Measurements from ENCODE around the gene RPL32. TPM values are rescaled to one million over a fixed set of nuclear protein-coding genes. Genes with fewer than 3 reads are reported as not detected.

Gene RPL32
- total and polyA plus RNA-seq, 2 of the 4 experiments (the other 2 are of a cell fraction) = 566 to 1,856 TPM

- intact Hi-C loops (cut with micrococcal nuclease) = no loop called here
- Histone ChIP-seq H3K9me3 (ENCODE audit: control insufficient read depth, insufficient read depth, low read length) (no peaks in the 10 kb centered on the region), H3K4me3 (ENCODE audit: insufficient read depth, low read depth, low read length) (peak overlapping the region; percentile 79), H3K36me3 (ENCODE audit: control insufficient read depth, insufficient read depth, low read length) (no peaks in the 10 kb centered on the region), H2BK120ac (ENCODE audit: low read depth, low read length) (no peak overlapping the region), H4K8ac (ENCODE audit: low read depth in 2 of 2, low read length in 2 of 2) (peak overlapping the region in 1 of 2 experiments; percentile 29; a peak in 2 of 4 replicates), H3K4me1 (ENCODE audit: control insufficient read depth, insufficient read depth, low read length) (peaks cover 5% of the 10 kb centered on the region), H3K14ac (replicated peaks; ENCODE audit: low read depth, low read length) (no peak overlapping the region), H3K4me2 (ENCODE audit: low read depth, low read length) (peak overlapping the region; percentile 32; the same call in 1 of the 2 replicates), H3K4ac (ENCODE audit: low read depth, low read length) (no peak overlapping the region; the same call in 1 of the 2 replicates), H2BK20ac (ENCODE audit: low read depth, low read length) (no peak overlapping the region), H2BK15ac (ENCODE audit: low read depth, low read length) (no peak overlapping the region), H3K9ac (ENCODE audit: low read depth, low read length) (no peak overlapping the region), H4K5ac (ENCODE audit: low read depth, low read length) (no peak overlapping the region; the same call in 1 of the 2 replicates), H3K9me1 (ENCODE audit: insufficient read depth, low read length) (peaks cover 11% of the 10 kb centered on the region), H3K27ac (ENCODE audit: insufficient read depth, low read length) (no peak overlapping the region), H4K20me1 (ENCODE audit: insufficient read depth, low read length) (no peaks in the 10 kb centered on the region), H3K27me3 (ENCODE audit: control insufficient read depth, insufficient read depth, low read length) (no peaks in the 10 kb centered on the region), H3K23ac (ENCODE audit: low read depth, low read length) (no peak overlapping the region; the same call in 1 of the 2 replicates), H3K56ac (ENCODE audit: extremely low read depth, insufficient read depth, low read length) (no peak overlapping the region), H2AK5ac (ENCODE audit: low read depth, low read length) (no peak overlapping the region; the same call in 1 of the 2 replicates), H2AFZ (replicated peaks; ENCODE audit: low read length, poor library complexity) (peak overlapping the region; percentile 99), H2BK5ac (ENCODE audit: low read depth, low read length, poor library complexity, severe bottlenecking) (no peak overlapping the region), H2AK9ac (replicated peaks; ENCODE audit: low read depth, low read length, poor library complexity) (peak overlapping the region; percentile 66), H4K91ac (ENCODE audit: insufficient read depth, low read depth, low read length) (no peak overlapping the region), H3K18ac (ENCODE audit: low read depth, low read length) (no peak overlapping the region), H3K79me1 (ENCODE audit: low read depth in 1 of 2, low read length in 2 of 2) (peaks cover 0 to 8% of the 10 kb centered on the region in 2 experiments; a peak in 2 of 4 replicates)
- 80% methylated on average over 1 of the region's 17 CpGs; no CpG with 5 or more reads in 1 of the 2 experiments for WGBS, 2 experiments (ENCODE audit: extremely low coverage in 2 of 2, insufficient read length in 1 of 2)
- POLR2A ChIA-PET (ENCODE audit: unreplicated experiment) = interaction anchor here (0.8 kb wide), 1 partner anchor 94 kb away, joined by 3 read pairs; no protein-coding TSS in a partner anchor
- DNase-seq (no peak), ATAC-seq (ENCODE audit: low read depth) (no peak)
- CTCF ChIA-PET = interaction anchor here (1.7 kb wide), 1 partner anchor 13 kb away, joined by 7 read pairs; no protein-coding TSS in a partner anchor
- BruUV-seq (replicated peaks) = no TSS peak
- in situ Hi-C loops (cut with MboI; ENCODE audit: low sequenced_read_pairs) = no loop called here
- dilution Hi-C loops (cut with HindIII; ENCODE audit: low sequenced_read_pairs, unreplicated experiment) = no loop called here
- TF ChIP-seq CHD1 (IDR thresholded peaks at IDR 0.05; ENCODE audit: low read depth, low read length) (no peak), SMC3 (IDR thresholded peaks at IDR 0.05; ENCODE audit: low read depth, low read length) (no peak), MAZ (IDR thresholded peaks at IDR 0.05; ENCODE audit: borderline replicate concordance, low read depth, low read length) (no peak), MAFK (IDR thresholded peaks at IDR 0.05; ENCODE audit: low read depth, low read length) (no peak), CEBPB (IDR thresholded peaks at IDR 0.05; ENCODE audit: low read depth, low read length) (no peak), POLR2A (IDR thresholded peaks at IDR 0.05; ENCODE audit: low read depth, low read length) (no peak), FOS (IDR thresholded peaks at IDR 0.05; ENCODE audit: low read depth, low read length) (no peak), RAD21 (IDR thresholded peaks at IDR 0.05; ENCODE audit: low read length) (no peak), NFE2L2 (IDR thresholded peaks at IDR 0.05; ENCODE audit: low read depth, low read length) (no peak), RFX5 (IDR thresholded peaks at IDR 0.05; ENCODE audit: low read depth, low read length) (no peak), MXI1 (IDR thresholded peaks at IDR 0.05; ENCODE audit: borderline replicate concordance, low read depth, low read length) (no peak)
- TF ChIP-seq, protein P1, sequence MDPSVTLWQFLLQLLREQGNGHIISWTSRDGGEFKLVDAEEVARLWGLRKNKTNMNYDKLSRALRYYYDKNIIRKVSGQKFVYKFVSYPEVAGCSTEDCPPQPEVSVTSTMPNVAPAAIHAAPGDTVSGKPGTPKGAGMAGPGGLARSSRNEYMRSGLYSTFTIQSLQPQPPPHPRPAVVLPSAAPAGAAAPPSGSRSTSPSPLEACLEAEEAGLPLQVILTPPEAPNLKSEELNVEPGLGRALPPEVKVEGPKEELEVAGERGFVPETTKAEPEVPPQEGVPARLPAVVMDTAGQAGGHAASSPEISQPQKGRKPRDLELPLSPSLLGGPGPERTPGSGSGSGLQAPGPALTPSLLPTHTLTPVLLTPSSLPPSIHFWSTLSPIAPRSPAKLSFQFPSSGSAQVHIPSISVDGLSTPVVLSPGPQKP (IDR thresholded peaks at IDR 0.05; ENCODE audit: borderline replicate concordance, low read depth, low read length) = no peak
- TF ChIP-seq, protein P2, sequence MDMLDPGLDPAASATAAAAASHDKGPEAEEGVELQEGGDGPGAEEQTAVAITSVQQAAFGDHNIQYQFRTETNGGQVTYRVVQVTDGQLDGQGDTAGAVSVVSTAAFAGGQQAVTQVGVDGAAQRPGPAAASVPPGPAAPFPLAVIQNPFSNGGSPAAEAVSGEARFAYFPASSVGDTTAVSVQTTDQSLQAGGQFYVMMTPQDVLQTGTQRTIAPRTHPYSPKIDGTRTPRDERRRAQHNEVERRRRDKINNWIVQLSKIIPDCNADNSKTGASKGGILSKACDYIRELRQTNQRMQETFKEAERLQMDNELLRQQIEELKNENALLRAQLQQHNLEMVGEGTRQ (IDR thresholded peaks at IDR 0.05; ENCODE audit: low read depth, low read length) = no peak
- TF ChIP-seq, protein P3, sequence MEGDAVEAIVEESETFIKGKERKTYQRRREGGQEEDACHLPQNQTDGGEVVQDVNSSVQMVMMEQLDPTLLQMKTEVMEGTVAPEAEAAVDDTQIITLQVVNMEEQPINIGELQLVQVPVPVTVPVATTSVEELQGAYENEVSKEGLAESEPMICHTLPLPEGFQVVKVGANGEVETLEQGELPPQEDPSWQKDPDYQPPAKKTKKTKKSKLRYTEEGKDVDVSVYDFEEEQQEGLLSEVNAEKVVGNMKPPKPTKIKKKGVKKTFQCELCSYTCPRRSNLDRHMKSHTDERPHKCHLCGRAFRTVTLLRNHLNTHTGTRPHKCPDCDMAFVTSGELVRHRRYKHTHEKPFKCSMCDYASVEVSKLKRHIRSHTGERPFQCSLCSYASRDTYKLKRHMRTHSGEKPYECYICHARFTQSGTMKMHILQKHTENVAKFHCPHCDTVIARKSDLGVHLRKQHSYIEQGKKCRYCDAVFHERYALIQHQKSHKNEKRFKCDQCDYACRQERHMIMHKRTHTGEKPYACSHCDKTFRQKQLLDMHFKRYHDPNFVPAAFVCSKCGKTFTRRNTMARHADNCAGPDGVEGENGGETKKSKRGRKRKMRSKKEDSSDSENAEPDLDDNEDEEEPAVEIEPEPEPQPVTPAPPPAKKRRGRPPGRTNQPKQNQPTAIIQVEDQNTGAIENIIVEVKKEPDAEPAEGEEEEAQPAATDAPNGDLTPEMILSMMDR (conservative IDR thresholded peaks at IDR 0.05; ENCODE audit: low read depth, low read length) = no peak
Observed at GRCh38 chr3:12797124-12797891, 44.1 kb downstream of the RPL32 start.
